Keratinocyte (primary cell): ENCODE results near the gene NR1D2. TPM values are rescaled to one million over a fixed set of nuclear protein-coding genes. Genes with fewer than 3 reads are reported as not detected.

Source experiments
- DNase-seq: peaks from one replicate; pipeline ENCODE4 v3.0.0-alpha.2; 2011; ENCODE audit warnings: low read depth, missing footprints, low spot score
- FAIRE-seq: peaks from 2 replicates; lab custom pipeline; 2011; peaks lifted over from hg19 to GRCh38; lab: Jason Lieb, UNC
- H2AFZ ChIP-seq: 2 replicates; pipeline ENCODE4 v1.6.0; 2012; ENCODE audit warnings: low read length, control low read depth, inconsistent platforms; ENCODE audit not compliant: control insufficient read depth
- H3K27ac ChIP-seq: 2 replicates; pipeline ENCODE4 v1.5.1; 2011; ENCODE audit warnings: low read length; ENCODE audit not compliant: control insufficient read depth, insufficient read depth
- H3K27me3 ChIP-seq: 3 replicates; pipeline ENCODE4 v1.6.0; 2011; ENCODE audit warnings: low read length; ENCODE audit not compliant: control insufficient read depth, insufficient read depth; ENCODE audit errors: extremely low read depth
- H3K36me3 ChIP-seq, 2 experiments: 2 replicates in 1 of 2; 3 replicates in 1 of 2; pipeline ENCODE4 v1.5.1; 2011; ENCODE audit warnings: low read length in 2 of 2, mild to moderate bottlenecking in 1 of 2; ENCODE audit not compliant: control insufficient read depth in 2 of 2, insufficient read depth in 2 of 2; ENCODE audit errors: extremely low read depth in 1 of 2
- H3K4me1 ChIP-seq: 3 replicates; pipeline ENCODE4 v1.5.1; 2011; ENCODE audit warnings: low read length; ENCODE audit not compliant: control insufficient read depth, insufficient read depth; ENCODE audit errors: extremely low read depth
- H3K4me2 ChIP-seq: 3 replicates; pipeline ENCODE4 v1.6.0; 2011; ENCODE audit warnings: low read depth, low read length; ENCODE audit not compliant: control insufficient read depth, insufficient read depth; ENCODE audit errors: extremely low read depth
- H3K4me3 ChIP-seq, 3 experiments: fragments of 200-600 bp in 1 of 3; sonication (generic) in 1 of 3; 2 replicates in 2 of 3; 3 replicates in 1 of 3; pipeline ENCODE4 v1.5.1; 2011 to 2016; ENCODE audit warnings: low read length in 3 of 3, mild to moderate bottlenecking in 3 of 3, control low read depth in 2 of 3, inconsistent platforms in 1 of 3, low read depth in 1 of 3, mixed read lengths in 1 of 3, mixed run types in 1 of 3, moderate library complexity in 1 of 3; ENCODE audit not compliant: control insufficient read depth in 2 of 3, insufficient read depth in 2 of 3; ENCODE audit errors: extremely low read depth in 1 of 3
- H3K79me2 ChIP-seq: 2 replicates; pipeline ENCODE4 v1.6.0; 2012; ENCODE audit warnings: low read length; ENCODE audit not compliant: control insufficient read depth, insufficient read depth
- H3K9ac ChIP-seq: 3 replicates; pipeline ENCODE4 v1.6.0; 2011; ENCODE audit warnings: low read length; ENCODE audit not compliant: control insufficient read depth, insufficient read depth; ENCODE audit errors: extremely low read depth
- H3K9me1 ChIP-seq: 3 replicates; pipeline ENCODE4 v1.6.0; 2011; ENCODE audit warnings: low read length; ENCODE audit not compliant: control insufficient read depth, insufficient read depth; ENCODE audit errors: extremely low read depth
- H3K9me3 ChIP-seq: 2 replicates; pipeline ENCODE4 v1.5.1; 2012; ENCODE audit warnings: low read depth, low read length; ENCODE audit not compliant: control insufficient read depth
- H4K20me1 ChIP-seq: 3 replicates; pipeline ENCODE4 v1.6.0; 2011; ENCODE audit warnings: low read length; ENCODE audit not compliant: control insufficient read depth, insufficient read depth; ENCODE audit errors: extremely low read depth
- EZH2 ChIP-seq: IDR thresholded peaks from one replicate; pipeline ENCODE4 v1.6.1; 2012; ENCODE audit warnings: inconsistent platforms, mild to moderate bottlenecking, low read length, moderate library complexity
- dilution Hi-C: fragments of 300-500 bp; cut with MboI; formaldehyde crosslinking; loops from one replicate; pipeline ENCODE4 v1.7.0; 2020; ENCODE audit warnings: low sequenced_read_pairs; ENCODE audit not compliant: extremely low pct_ligation_motif_present
- polyA minus RNA-seq, 3 experiments: library from RNA; depleted of rRNA, polyadenylated mRNA; stranded (reverse); fragments of >200 nt; gene quantifications; 1 replicate in 1 of 3; 2 replicates in 1 of 3; 3 replicates in 1 of 3; pipeline ENCODE4 v1.2.3, GENCODE V29; 2011
- polyA plus RNA-seq, 5 experiments: library from polyadenylated mRNA; depleted of rRNA in 3 of 5; stranded (reverse) in 3 of 5; stranded (forward) in 1 of 5; unstranded in 1 of 5; fragments of >200 nt; gene quantifications; 1 replicate in 1 of 5; 2 replicates in 3 of 5; 3 replicates in 1 of 5; pipeline versions ENCODE4 v1.2.1 to v1.2.3, GENCODE V29; 2011 to 2012; ENCODE audit warnings: missing spikeins in 2 of 5, low read depth in 1 of 5, low replicate concordance in 1 of 5
- TF ChIP-seq, protein P1 (sequence below), 3 experiments: IDR thresholded peaks in 1 of 3; conservative IDR thresholded peaks in 1 of 3; optimal IDR thresholded peaks in 1 of 3; 2 replicates in 2 of 3; 3 replicates in 1 of 3; pipeline versions ENCODE3 to v1.5.1; 2011; ENCODE audit warnings: low read length in 3 of 3, mild to moderate bottlenecking in 3 of 3, moderate library complexity in 2 of 3, control low read depth in 1 of 3, inconsistent platforms in 1 of 3; ENCODE audit not compliant: insufficient read depth in 2 of 3; ENCODE audit errors: extremely low read depth in 1 of 3

NR1D2 gene
- polyA plus RNA-seq (3.8 to 10.3 TPM (median 8.7 TPM) in 3 replicates), polyA minus RNA-seq (4.6 to 28.4 TPM (median 7.6 TPM) in 3 replicates)
- 27.1 TPM for polyA plus RNA-seq (2011; ENCODE audit: low read depth)
- 4.8 and 6.8 TPM in 2 replicates for polyA plus RNA-seq (2011; cell fraction: cytosol; rRNA removed)
- polyA plus RNA-seq (2011; cell fraction: nucleus; rRNA removed): 4.8 and 6.0 TPM in 2 replicates
- polyA plus RNA-seq (2012; ENCODE audit: low replicate concordance): 7.4 and 18.1 TPM in 2 replicates
- 13.6 TPM for polyA minus RNA-seq (2011; cell fraction: cytosol; rRNA and poly(A)+ RNA removed)
- polyA minus RNA-seq (2011; cell fraction: nucleus; rRNA and poly(A)+ RNA removed): 5.4 and 16.9 TPM in 2 replicates

DNA sequence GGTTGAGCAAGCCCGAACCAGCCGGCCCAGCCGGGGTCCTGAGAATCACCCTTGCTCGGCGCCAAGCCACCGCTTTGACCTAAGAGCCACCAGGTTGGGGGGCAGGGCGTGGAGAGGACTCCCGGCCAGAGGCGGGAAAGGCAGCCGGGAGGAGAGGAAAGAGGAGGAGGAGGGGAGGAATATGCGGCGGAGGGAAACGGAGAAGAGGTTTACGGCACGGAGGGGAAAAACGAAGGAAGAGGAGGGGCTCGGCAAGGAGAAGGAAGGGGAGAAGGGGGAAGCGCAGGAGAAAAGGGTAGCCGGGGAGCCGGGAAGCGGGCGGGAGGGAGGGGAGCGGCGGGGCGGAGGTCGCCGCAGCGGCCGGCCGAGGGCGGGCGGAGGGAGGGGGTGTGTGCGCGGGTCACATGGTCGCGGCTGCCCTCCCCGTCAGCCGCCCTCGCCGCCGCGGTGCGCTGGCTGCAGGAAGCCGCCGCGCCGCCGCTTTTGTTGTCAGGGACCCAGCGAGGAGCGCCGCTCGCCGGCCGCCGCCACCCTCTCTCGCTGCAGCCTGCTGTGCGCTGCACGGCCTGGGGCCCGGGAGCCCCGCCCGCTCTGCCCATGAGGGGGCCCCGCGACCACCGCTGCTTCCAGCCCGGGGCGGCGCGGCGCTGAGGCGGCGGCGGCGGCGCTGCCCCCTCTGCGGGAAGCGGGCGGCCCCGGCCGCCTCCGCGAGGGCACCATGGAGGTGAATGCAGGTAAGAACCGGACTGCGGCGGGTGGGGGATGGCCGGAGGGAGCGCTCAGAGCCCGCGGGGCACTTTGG, at the start of gene NR1D2:
NR1D2 (plus strand) TSS at position 426 of the 802 bp plus-strand sequence; CDS start at position 719, 293 bp downstream.
- FAIRE-seq: no peak

DNA sequence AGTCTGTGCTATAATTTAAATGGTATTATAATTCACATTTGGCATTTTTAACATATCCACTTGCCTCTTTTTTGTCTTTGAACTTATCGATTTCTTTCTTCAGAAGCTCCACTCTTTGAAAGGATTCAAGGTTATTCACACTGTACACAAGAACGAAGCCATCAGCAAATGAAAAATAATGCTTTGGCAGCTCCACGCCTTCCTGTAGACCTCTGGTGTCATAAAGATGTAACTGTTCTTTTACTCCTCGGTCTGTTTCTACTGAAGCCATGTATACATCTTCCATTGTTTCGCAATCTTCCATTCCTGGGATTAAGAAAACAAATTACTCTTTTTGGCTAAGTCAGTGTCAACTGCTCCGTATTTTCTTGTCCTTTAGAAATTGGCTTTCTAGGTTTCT, 44.3 kb upstream of the NR1D2 start:
- H3K9ac ChIP-seq: no peak overlapping the region
- dilution Hi-C loops: no loop called here
- DNase-seq: no peak
- H3K4me2 ChIP-seq: no peak overlapping the region
- H3K79me2 ChIP-seq: no peaks in the 10 kb centered on the region
- no peaks in the 10 kb centered on the region for H3K36me3 ChIP-seq
- H2AFZ ChIP-seq: no peak overlapping the region
- H3K4me1 ChIP-seq: no peaks in the 10 kb centered on the region
- H3K4me3 ChIP-seq: no peak overlapping the region
- no peaks in the 10 kb centered on the region for H3K9me1 ChIP-seq
- H3K27ac ChIP-seq: no peak overlapping the region
- no peak for TF ChIP-seq EZH2
- TF ChIP-seq, protein P1, sequence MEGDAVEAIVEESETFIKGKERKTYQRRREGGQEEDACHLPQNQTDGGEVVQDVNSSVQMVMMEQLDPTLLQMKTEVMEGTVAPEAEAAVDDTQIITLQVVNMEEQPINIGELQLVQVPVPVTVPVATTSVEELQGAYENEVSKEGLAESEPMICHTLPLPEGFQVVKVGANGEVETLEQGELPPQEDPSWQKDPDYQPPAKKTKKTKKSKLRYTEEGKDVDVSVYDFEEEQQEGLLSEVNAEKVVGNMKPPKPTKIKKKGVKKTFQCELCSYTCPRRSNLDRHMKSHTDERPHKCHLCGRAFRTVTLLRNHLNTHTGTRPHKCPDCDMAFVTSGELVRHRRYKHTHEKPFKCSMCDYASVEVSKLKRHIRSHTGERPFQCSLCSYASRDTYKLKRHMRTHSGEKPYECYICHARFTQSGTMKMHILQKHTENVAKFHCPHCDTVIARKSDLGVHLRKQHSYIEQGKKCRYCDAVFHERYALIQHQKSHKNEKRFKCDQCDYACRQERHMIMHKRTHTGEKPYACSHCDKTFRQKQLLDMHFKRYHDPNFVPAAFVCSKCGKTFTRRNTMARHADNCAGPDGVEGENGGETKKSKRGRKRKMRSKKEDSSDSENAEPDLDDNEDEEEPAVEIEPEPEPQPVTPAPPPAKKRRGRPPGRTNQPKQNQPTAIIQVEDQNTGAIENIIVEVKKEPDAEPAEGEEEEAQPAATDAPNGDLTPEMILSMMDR (optimal IDR thresholded peaks at IDR 0.05 in 1 of 3, IDR thresholded peaks at IDR 0.05 in 1 of 3, conservative IDR thresholded peaks at IDR 0.05 in 1 of 3; ENCODE audit: extremely low read depth in 1 of 3, insufficient read depth in 2 of 3, low read length in 3 of 3): no peak
- H4K20me1 ChIP-seq: no peaks in the 10 kb centered on the region
- no peaks in the 10 kb centered on the region for H3K27me3 ChIP-seq
- FAIRE-seq: no peak
- no peaks in the 10 kb centered on the region for H3K9me3 ChIP-seq

More for the DNA sequence above, at the start of gene NR1D2:
- Histone ChIP-seq H3K27me3 (peaks cover 5% of the 10 kb centered on the region), H3K4me1 (peaks cover 37% of the 10 kb centered on the region), H3K9me1 (no peaks in the 10 kb centered on the region), H3K9me3 (no peaks in the 10 kb centered on the region), H3K36me3 (no peaks in the 10 kb centered on the region), H3K4me2 (peak within 1 kb of the TSS; percentile 90), H2AFZ (peak within 1 kb of the TSS; percentile 94), H4K20me1 (no peaks in the 10 kb centered on the region), H3K27ac (peak within 1 kb of the TSS; percentile 94), H3K4me3 (peak within 1 kb of the TSS; percentile 65 to 86 (median 82)), H3K79me2 (peaks cover 14% of the 10 kb centered on the region), H3K9ac (peak within 1 kb of the TSS; percentile 88)
- dilution Hi-C loops: no loop called here
- no peak for DNase-seq
- TF ChIP-seq, protein P1 (optimal IDR thresholded peaks at IDR 0.05 in 1 of 3, IDR thresholded peaks at IDR 0.05 in 1 of 3, conservative IDR thresholded peaks at IDR 0.05 in 1 of 3; ENCODE audit: extremely low read depth in 1 of 3, insufficient read depth in 2 of 3, low read length in 3 of 3): peak in 1 of 3 experiments; percentile 22
- TF ChIP-seq EZH2: no peak
